BLaER1 (cell line): ENCODE measurements around the gene COPG1.

Source experiments
- H3K27ac ChIP-seq: shearing (Covaris generic); formaldehyde crosslinking; 2 replicates; pipeline ENCODE4 v1.8.1; 2022
- H3K27me3 ChIP-seq: shearing (Covaris generic); formaldehyde crosslinking; 2 replicates; pipeline ENCODE4 v1.8.1; 2022
- H3K36me3 ChIP-seq: shearing (Covaris generic); formaldehyde crosslinking; 2 replicates; pipeline ENCODE4 v1.8.1; 2022
- H3K4me1 ChIP-seq: shearing (Covaris generic); formaldehyde crosslinking; 2 replicates; pipeline ENCODE4 v1.8.1; 2022
- H3K4me2 ChIP-seq: shearing (Covaris generic); formaldehyde crosslinking; 2 replicates; pipeline ENCODE4 v1.8.1; 2022
- H3K4me3 ChIP-seq: shearing (Covaris generic); formaldehyde crosslinking; 2 replicates; pipeline ENCODE4 v1.8.1; 2022
- H3K9ac ChIP-seq: shearing (Covaris generic); formaldehyde crosslinking; 2 replicates; pipeline ENCODE4 v1.8.1; 2022
- H3K9me3 ChIP-seq: shearing (Covaris generic); formaldehyde crosslinking; 2 replicates; pipeline ENCODE4 v1.8.1; 2022
- H4K20me1 ChIP-seq: shearing (Covaris generic); formaldehyde crosslinking; 2 replicates; pipeline ENCODE4 v1.8.1; 2022
- Cebpa-rat ChIP-seq: shearing (Covaris generic); IDR thresholded peaks from 2 replicates; pipeline ENCODE4 v1.8.1; 2022

Gene COPG1

DNA sequence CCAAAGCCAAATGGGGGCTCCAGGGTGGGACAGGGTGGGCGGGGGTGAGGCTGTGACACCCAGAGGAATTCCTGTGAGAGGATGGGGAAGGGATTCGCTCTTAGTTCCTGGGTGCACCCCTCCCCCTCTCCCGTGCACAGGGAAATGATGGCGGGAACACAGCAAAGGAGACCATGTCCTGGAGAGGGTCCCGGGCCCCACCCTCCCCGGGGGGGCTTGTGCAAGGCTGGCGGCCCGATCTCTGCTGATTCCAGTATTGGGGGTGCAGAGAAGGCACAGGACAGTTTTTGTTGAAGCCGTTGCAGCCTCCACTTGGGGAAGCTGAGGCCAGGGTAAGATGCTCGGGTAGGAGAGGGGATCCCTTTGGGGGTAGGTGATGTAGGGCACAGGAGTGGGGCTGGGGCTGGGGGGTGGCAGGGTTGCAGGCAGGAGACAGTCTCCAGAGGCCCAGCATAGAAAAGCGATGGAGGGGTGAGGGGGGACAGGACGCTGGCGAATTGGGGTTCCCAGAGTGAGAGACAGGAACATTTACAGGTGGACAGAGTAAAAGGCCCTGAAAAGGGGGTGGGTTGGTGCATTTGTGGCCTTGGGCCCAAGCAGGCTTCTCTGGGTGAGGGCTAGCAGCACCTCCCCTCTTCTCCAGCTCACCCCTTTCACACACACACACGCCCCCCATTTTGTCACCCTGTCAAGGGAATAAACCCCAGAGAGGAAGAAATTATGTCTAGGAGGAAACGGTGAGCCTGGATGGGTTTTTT, 67.8 kb downstream of the COPG1 start:
- no peak for TF ChIP-seq Cebpa-rat
- H3K9me3 ChIP-seq, result no peaks in the 10 kb centered on the region
- peaks cover 48% of the 10 kb centered on the region for H3K4me1 ChIP-seq
- peak overlapping the region; percentile 100 for H3K4me3 ChIP-seq
- peak overlapping the region; percentile 100 for H3K9ac ChIP-seq
- no peaks in the 10 kb centered on the region for H3K27me3 ChIP-seq
- peak overlapping the region; percentile 97 for H3K4me2 ChIP-seq
- peaks cover 41% of the 10 kb centered on the region for H3K36me3 ChIP-seq
- H4K20me1 ChIP-seq, result peaks cover 36% of the 10 kb centered on the region
- peak overlapping the region; percentile 98 for H3K27ac ChIP-seq

DNA sequence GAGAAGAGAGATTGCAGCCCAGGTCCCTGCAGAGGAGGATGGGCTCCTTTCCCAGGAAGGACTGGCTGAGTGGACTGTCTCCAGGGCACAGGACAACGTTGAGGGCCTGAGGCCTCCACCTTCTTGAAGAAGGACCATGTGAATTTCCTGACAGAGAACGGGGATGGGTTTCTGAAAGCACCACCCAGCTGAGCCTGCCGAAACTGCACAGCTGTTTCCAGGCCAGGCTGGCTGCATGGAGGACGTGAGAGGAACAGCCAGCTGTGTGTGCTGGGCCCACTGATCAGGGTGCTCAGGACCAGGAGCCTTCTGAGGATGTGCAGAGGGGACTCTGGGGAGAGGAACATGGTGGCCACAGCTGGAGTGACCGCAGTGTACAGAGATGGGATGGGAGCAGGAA, 68.4 kb downstream of the COPG1 start:
- H3K4me3 ChIP-seq, result peak overlapping the region; percentile 100; the same call in 1 of the 2 replicates
- TF ChIP-seq Cebpa-rat, result no peak

DNA sequence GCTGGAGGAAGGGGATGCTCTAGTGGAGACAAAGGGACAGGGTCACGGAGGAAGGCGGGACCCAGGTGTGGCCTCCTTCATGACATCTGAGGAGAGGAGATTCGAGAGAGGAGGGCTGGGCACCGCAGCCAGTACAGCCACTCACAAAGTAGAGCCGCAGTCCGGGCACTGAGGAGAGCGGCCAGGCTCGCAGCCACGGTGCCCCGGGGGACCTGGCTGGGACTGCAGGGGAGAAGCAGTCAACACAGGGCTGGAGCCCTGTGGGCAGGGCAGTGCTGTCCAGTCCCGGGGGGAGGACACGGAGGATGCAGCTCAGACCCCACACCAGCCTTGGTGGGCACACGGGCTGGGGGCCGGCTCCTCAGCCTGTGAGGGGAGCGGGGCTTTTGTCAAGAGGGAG, 69.5 kb downstream of the COPG1 start:
- peaks cover 34% of the 10 kb centered on the region for H3K4me1 ChIP-seq
- no peak overlapping the region for H3K4me3 ChIP-seq
- no peaks in the 10 kb centered on the region for H3K9me3 ChIP-seq
- peaks cover 51% of the 10 kb centered on the region for H3K36me3 ChIP-seq
- peak overlapping the region; percentile 30; the same call in 1 of the 2 replicates for H3K27ac ChIP-seq
- H3K27me3 ChIP-seq, result no peaks in the 10 kb centered on the region
- TF ChIP-seq Cebpa-rat, result no peak
- 0 out of 2 replicates have a peak overlapping the region, but pooled peaks have one; percentile 38 for H3K9ac ChIP-seq
- peaks cover 18% of the 10 kb centered on the region for H4K20me1 ChIP-seq
- peak overlapping the region; percentile 97 for H3K4me2 ChIP-seq

More for the DNA sequence above, 68.4 kb downstream of the COPG1 start:
- Histone ChIP-seq H4K20me1 (peaks cover 29% of the 10 kb centered on the region), H3K9ac (peak overlapping the region; percentile 100), H3K4me1 (peaks cover 45% of the 10 kb centered on the region), H3K27me3 (no peaks in the 10 kb centered on the region), H3K27ac (peak overlapping the region; percentile 98; the same call in 1 of the 2 replicates), H3K9me3 (no peaks in the 10 kb centered on the region), H3K4me2 (peak overlapping the region; percentile 97), H3K36me3 (peaks cover 43% of the 10 kb centered on the region)

DNA sequence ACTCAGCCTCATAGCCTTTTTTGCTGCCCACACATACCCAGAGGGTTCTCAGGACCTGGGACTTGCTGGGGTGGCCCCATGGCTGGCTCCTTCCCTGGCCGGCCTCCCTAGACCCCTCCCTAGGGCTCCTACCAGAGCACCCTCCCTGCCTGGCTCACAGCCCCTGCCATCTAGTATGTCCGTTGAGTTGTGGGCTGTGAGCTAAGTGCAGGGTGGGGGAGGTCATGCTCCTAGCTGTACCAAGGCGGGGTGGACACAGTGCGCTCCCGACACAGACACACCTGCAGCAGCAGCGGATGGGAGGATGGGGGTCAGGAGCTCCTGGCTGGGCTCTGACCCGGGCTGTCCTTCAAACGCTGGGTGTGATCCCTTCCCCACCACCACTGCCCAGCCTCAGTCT, 70.9 kb downstream of the COPG1 start:
- no peak for TF ChIP-seq Cebpa-rat
- Histone ChIP-seq H4K20me1 (peaks cover 5% of the 10 kb centered on the region), H3K27me3 (no peaks in the 10 kb centered on the region), H3K4me2 (no peak overlapping the region), H3K4me1 (peaks cover 27% of the 10 kb centered on the region), H3K9ac (no peak overlapping the region), H3K4me3 (no peak overlapping the region), H3K36me3 (peaks cover 64% of the 10 kb centered on the region), H3K27ac (0 out of 2 replicates have a peak overlapping the region, but pooled peaks have one; percentile 6), H3K9me3 (no peaks in the 10 kb centered on the region)

DNA sequence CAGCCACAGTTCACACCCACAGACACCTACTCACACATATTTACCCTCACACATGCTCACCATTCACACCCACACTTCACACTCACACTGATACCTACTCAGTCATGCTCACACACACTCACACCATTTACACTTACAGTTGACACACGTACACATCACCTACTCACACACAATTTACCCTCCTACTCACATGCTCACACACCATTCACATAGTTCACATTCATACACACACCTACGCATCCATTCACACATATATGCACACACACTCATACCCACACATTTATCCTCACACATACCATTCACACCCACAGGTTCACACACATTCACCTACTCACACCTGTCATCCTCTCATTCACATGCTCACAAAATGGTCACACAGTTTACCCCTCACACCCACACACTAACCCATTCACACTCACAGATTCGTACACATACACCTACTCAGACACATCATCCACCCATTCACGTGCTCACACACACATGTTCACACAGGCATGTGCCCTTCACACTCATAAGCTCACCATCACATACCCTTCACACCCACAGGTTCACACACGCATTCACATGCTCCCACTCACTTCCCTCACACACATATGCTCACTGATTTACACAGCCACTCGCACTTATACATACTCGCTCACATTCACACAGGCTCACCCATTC, 71.5 kb downstream of the COPG1 start:
- Histone ChIP-seq H3K4me3 (no peak overlapping the region), H3K4me2 (no peak overlapping the region), H3K4me1 (peaks cover 27% of the 10 kb centered on the region), H3K27me3 (no peaks in the 10 kb centered on the region), H3K27ac (no peak overlapping the region), H3K36me3 (peaks cover 71% of the 10 kb centered on the region), H4K20me1 (no peaks in the 10 kb centered on the region), H3K9me3 (no peaks in the 10 kb centered on the region), H3K9ac (no peak overlapping the region)
- TF ChIP-seq Cebpa-rat, result no peak

DNA sequence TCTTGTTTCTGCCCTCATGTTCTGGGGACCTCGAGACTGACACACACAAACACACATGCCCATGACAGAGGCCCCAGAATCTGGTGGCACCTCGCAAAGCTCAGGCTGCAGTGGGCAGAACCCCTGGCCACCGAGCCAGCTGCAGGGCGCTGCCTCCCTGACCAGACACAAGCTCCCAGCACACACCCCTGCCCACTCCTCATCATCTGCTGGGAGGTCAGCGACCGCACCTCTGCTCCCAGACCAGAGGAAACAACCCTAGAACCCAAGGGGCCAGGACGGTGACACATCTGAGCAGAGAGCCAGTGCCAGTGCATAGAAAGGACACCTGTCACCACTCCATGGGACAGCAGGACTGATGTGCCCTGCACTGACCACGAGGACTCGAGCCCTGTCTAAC, 72.5 kb downstream of the COPG1 start:
- TF ChIP-seq Cebpa-rat, result no peak
- H3K27me3 ChIP-seq, result no peaks in the 10 kb centered on the region
- H3K27ac ChIP-seq, result no peak overlapping the region
- no peak overlapping the region for H3K4me2 ChIP-seq
- H4K20me1 ChIP-seq, result no peaks in the 10 kb centered on the region
- no peak overlapping the region for H3K4me3 ChIP-seq
- H3K36me3 ChIP-seq, result peaks cover 75% of the 10 kb centered on the region
- H3K4me1 ChIP-seq, result peaks cover 27% of the 10 kb centered on the region
- no peaks in the 10 kb centered on the region for H3K9me3 ChIP-seq
- no peak overlapping the region for H3K9ac ChIP-seq

DNA sequence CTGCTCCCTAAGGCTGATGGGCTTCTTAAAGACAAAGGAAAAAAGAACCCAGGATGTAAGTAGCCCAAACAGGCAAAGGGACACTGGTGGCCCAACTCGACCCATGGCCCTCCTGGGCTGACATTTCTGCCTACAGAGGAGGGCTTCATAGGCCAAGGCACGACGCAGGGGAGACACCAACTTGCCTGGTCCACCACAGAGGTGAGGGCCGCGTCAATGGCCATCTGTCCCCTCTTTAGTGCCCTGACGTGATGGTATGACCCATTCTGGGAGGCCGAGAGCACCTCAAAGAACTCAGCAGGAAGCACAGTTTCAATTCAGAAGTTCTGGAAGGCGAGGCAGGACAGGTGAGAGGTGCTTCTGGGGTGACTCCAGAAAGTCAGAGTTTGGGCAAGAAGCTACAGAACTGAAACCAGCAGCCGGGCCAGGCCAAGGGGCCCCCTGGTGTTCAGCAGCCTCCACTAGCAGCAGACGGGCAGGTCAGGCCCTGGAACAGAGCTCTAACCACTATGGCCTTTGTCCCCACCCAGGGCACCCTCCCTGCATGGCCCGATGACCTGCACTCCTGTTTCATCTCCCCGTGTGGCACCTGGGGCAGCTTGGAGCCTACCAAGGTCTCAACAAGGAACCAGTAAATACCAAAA, 74.4 kb downstream of the COPG1 start:
- no peaks in the 10 kb centered on the region for H3K9me3 ChIP-seq
- H3K9ac ChIP-seq, result no peak overlapping the region
- H3K36me3 ChIP-seq, result peaks cover 72% of the 10 kb centered on the region
- no peaks in the 10 kb centered on the region for H4K20me1 ChIP-seq
- H3K4me3 ChIP-seq, result no peak overlapping the region
- H3K27ac ChIP-seq, result no peak overlapping the region
- TF ChIP-seq Cebpa-rat, result no peak
- no peaks in the 10 kb centered on the region for H3K27me3 ChIP-seq
- no peak overlapping the region for H3K4me2 ChIP-seq
- peaks cover 8% of the 10 kb centered on the region for H3K4me1 ChIP-seq

DNA sequence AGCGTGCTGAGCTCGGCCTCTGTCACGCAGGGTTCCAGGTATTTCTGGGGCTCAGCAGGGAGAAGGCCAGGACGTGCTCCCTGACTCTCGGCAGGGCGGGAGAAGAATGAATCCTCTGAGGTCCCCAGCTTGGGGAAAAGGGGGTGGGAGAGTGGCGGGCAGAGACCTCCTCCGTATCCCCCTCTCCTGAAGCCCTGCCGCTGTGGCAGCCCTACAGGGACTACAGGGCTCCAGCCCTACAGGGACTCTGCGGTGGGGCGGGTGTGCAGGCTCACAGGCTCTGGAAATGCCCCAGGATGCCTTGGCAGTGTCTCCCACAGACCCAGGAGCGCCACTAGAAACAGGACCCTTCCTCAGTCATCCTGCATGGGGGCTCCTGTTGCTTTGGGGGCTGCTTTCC, 75.4 kb downstream of the COPG1 start:
- TF ChIP-seq Cebpa-rat, result no peak
- H3K27ac ChIP-seq, result no peak overlapping the region
- H3K4me1 ChIP-seq, result no peaks in the 10 kb centered on the region
- H3K9me3 ChIP-seq, result no peaks in the 10 kb centered on the region
- no peaks in the 10 kb centered on the region for H3K27me3 ChIP-seq
- no peaks in the 10 kb centered on the region for H4K20me1 ChIP-seq
- H3K4me3 ChIP-seq, result no peak overlapping the region
- no peak overlapping the region for H3K4me2 ChIP-seq
- peaks cover 62% of the 10 kb centered on the region for H3K36me3 ChIP-seq
- H3K9ac ChIP-seq, result no peak overlapping the region

DNA sequence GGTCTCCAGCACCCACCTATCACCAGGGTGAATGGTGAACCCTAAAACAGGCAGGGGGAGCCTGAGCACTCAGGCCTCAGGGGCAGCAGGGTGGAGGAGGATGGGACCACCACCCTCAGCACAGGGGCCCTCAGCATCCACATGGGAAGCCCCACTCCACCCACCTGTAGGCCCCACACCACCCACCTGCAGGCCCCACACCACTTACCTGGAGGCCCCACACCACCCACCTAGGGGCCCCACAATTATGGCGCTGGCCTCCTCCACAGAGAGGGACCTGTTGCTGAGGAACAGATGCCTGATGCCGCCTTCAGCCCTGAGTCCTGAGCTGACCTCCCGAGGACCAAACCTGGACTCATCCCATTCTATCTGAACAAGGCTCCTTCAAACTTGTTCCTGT, 76.0 kb downstream of the COPG1 start:
- no peaks in the 10 kb centered on the region for H3K9me3 ChIP-seq
- H4K20me1 ChIP-seq, result no peaks in the 10 kb centered on the region
- no peaks in the 10 kb centered on the region for H3K4me1 ChIP-seq
- H3K9ac ChIP-seq, result no peak overlapping the region
- TF ChIP-seq Cebpa-rat, result no peak
- no peak overlapping the region for H3K4me3 ChIP-seq
- no peak overlapping the region for H3K4me2 ChIP-seq
- no peak overlapping the region for H3K27ac ChIP-seq
- H3K27me3 ChIP-seq, result no peaks in the 10 kb centered on the region
- peaks cover 56% of the 10 kb centered on the region for H3K36me3 ChIP-seq

DNA sequence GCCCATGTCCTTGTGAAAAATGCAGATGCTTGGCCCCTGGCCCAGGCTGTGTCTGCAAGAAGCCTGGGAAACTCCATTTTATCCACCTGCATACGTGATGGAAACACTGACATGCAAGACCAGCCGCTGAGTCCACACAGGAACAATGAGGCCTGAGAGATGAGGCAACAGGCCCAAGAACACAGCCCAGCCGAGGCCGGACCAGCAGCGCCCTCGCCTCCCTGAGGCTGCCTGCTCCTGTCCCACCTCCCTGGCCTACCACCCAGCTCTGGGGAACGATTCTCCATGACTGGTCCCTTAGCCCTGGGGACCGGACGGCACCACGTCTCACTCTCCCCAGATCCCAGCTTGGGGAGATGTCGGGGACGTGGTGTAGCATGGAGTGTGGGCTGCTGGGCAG, 76.7 kb downstream of the COPG1 start:
- no peak overlapping the region for H3K27ac ChIP-seq
- no peaks in the 10 kb centered on the region for H4K20me1 ChIP-seq
- TF ChIP-seq Cebpa-rat, result no peak
- no peak overlapping the region for H3K9ac ChIP-seq
- H3K36me3 ChIP-seq, result peaks cover 49% of the 10 kb centered on the region
- no peaks in the 10 kb centered on the region for H3K27me3 ChIP-seq
- H3K9me3 ChIP-seq, result no peaks in the 10 kb centered on the region
- no peak overlapping the region for H3K4me3 ChIP-seq
- H3K4me2 ChIP-seq, result no peak overlapping the region
- no peaks in the 10 kb centered on the region for H3K4me1 ChIP-seq
